ENCODE measurements around the gene LACC1.
A peak's percentile ranks its signal among the peaks of the same experiment; 100 is the strongest.

The LACC1 gene

GRCh38 chr13:43894438-43894837 lies 14.7 kb downstream of the LACC1 start:
- no peak for DNase-seq

GRCh38 chr13:43895940-43896339 lies 16.2 kb downstream of the LACC1 start:
- no peak for DNase-seq

GRCh38 chr13:43905435-43906031 lies 25.8 kb downstream of the LACC1 start:
- DNase-seq = peak; percentile 36

GRCh38 chr13:43908156-43909126 lies 28.7 kb downstream of the LACC1 start:
- peak; percentile 8 for DNase-seq

GRCh38 chr13:43910856-43911255 lies 31.2 kb downstream of the LACC1 start:
- DNase-seq = no peak

GRCh38 chr13:43911278-43911677 lies 31.6 kb downstream of the LACC1 start:
- no peak for DNase-seq

- no peak for DNase-seq
These were observed 32.2 kb downstream of the LACC1 start for GRCh38 chr13:43911871-43912270.

- no peak for DNase-seq
These were observed 35.7 kb downstream of the LACC1 start for GRCh38 chr13:43915451-43915850.

- no peak for DNase-seq
These were observed 37.1 kb downstream of the LACC1 start for GRCh38 chr13:43916828-43917227.

GRCh38 chr13:43918636-43919035 lies 38.9 kb downstream of the LACC1 start:
- DNase-seq = no peak

- DNase-seq = no peak
These were observed 41.4 kb downstream of the LACC1 start for GRCh38 chr13:43920965-43921674.

- no peak for DNase-seq
These were observed 45.0 kb downstream of the LACC1 start for GRCh38 chr13:43924549-43925245.

- no peak for DNase-seq
These were observed 50.2 kb downstream of the LACC1 start for GRCh38 chr13:43929947-43930346.

GRCh38 chr13:43933378-43933777 lies 53.7 kb downstream of the LACC1 start:
- no peak for DNase-seq

GRCh38 chr13:43934273-43934672 lies 54.6 kb downstream of the LACC1 start:
- DNase-seq = no peak

GRCh38 chr13:43935878-43936277 lies 56.2 kb downstream of the LACC1 start:
- DNase-seq = no peak

GRCh38 chr13:43936647-43937046 lies 56.9 kb downstream of the LACC1 start:
- DNase-seq = no peak

- no peak for DNase-seq
These were observed 58.1 kb downstream of the LACC1 start for GRCh38 chr13:43937839-43938238.

GRCh38 chr13:43938449-43938848 lies 58.7 kb downstream of the LACC1 start:
- no peak for DNase-seq

- DNase-seq = no peak
These were observed 59.4 kb downstream of the LACC1 start for GRCh38 chr13:43939086-43939485.

GRCh38 chr13:43942286-43942685 lies 62.6 kb downstream of the LACC1 start:
- DNase-seq = no peak
